Astrocyte (in vitro differentiated cells and primary cell): ENCODE results near the gene TMEM44. TPM values are rescaled to one million over a fixed set of nuclear protein-coding genes. Genes with fewer than 3 reads are reported as not detected.

ENCODE experiments used
- DNase-seq: peaks from one replicate; pipeline ENCODE4 v3.0.0-alpha.2; 2010; ENCODE audit warnings: low read depth
- FAIRE-seq: peaks from 2 replicates; lab custom pipeline; 2011; peaks lifted over from hg19 to GRCh38; lab: Jason Lieb, UNC
- H2AFZ ChIP-seq: 2 replicates; pipeline ENCODE4 v1.6.0; 2012; ENCODE audit warnings: low read depth, low read length, inconsistent platforms
- H3K27ac ChIP-seq: 2 replicates; pipeline ENCODE4 v1.5.1; 2011; ENCODE audit warnings: low read depth, low read length, inconsistent platforms
- H3K27me3 ChIP-seq: 2 replicates; pipeline ENCODE4 v1.6.0; 2011; ENCODE audit warnings: low read length, inconsistent platforms; ENCODE audit not compliant: insufficient read depth
- H3K36me3 ChIP-seq: 2 replicates; pipeline ENCODE4 v1.5.1; 2011; ENCODE audit warnings: low read length, inconsistent platforms; ENCODE audit not compliant: insufficient read depth
- H3K4me1 ChIP-seq: 2 replicates; pipeline ENCODE4 v1.5.1; 2011; ENCODE audit warnings: low read length, inconsistent platforms; ENCODE audit not compliant: insufficient read depth
- H3K4me2 ChIP-seq: 2 replicates; pipeline ENCODE4 v1.6.0; 2012; ENCODE audit warnings: low read length, inconsistent platforms
- H3K4me3 ChIP-seq: 2 replicates; pipeline ENCODE4 v1.5.1; 2011; ENCODE audit warnings: low read depth, mild to moderate bottlenecking, low read length, inconsistent platforms; ENCODE audit not compliant: insufficient read depth
- H3K79me2 ChIP-seq: 2 replicates; pipeline ENCODE4 v1.6.0; 2012; ENCODE audit warnings: mild to moderate bottlenecking, low read length, inconsistent platforms; ENCODE audit not compliant: insufficient read depth
- H3K9ac ChIP-seq: 2 replicates; pipeline ENCODE4 v1.6.0; 2012; ENCODE audit warnings: mild to moderate bottlenecking, low read length, inconsistent platforms
- H3K9me3 ChIP-seq: 2 replicates; pipeline ENCODE4 v1.5.1; 2012; ENCODE audit warnings: low read depth, mild to moderate bottlenecking, low read length, inconsistent platforms; ENCODE audit not compliant: insufficient read depth
- H4K20me1 ChIP-seq: 2 replicates; pipeline ENCODE4 v1.6.0; 2012; ENCODE audit warnings: low read length, inconsistent platforms; ENCODE audit not compliant: insufficient read depth
- H3K27ac Mint-ChIP-seq: one replicate; pipeline ENCODE4 v1.8.0; 2021; ENCODE audit warnings: mild to moderate bottlenecking, mixed read lengths; ENCODE audit not compliant: unreplicated experiment
- H3K27me3 Mint-ChIP-seq: one replicate; pipeline ENCODE4 v1.8.0; 2021; ENCODE audit warnings: low read depth, mixed read lengths; ENCODE audit not compliant: unreplicated experiment
- H3K36me3 Mint-ChIP-seq: one replicate; pipeline ENCODE4 v1.8.0; 2021; ENCODE audit warnings: low read depth, mixed read lengths; ENCODE audit not compliant: unreplicated experiment
- H3K4me1 Mint-ChIP-seq: one replicate; pipeline ENCODE4 v1.8.0; 2021; ENCODE audit warnings: low read depth, mixed read lengths; ENCODE audit not compliant: unreplicated experiment
- H3K4me3 Mint-ChIP-seq: one replicate; pipeline ENCODE4 v1.8.0; 2021; ENCODE audit warnings: mild to moderate bottlenecking, moderate library complexity, mixed read lengths; ENCODE audit not compliant: unreplicated experiment
- H3K9me3 Mint-ChIP-seq: one replicate; pipeline ENCODE4 v1.8.0; 2021; ENCODE audit warnings: mild to moderate bottlenecking, mixed read lengths; ENCODE audit not compliant: unreplicated experiment
- EZH2 ChIP-seq: IDR thresholded peaks from 2 replicates; pipeline ENCODE4 v1.6.1; 2012; ENCODE audit warnings: mild to moderate bottlenecking, low read length, inconsistent platforms; ENCODE audit not compliant: insufficient read depth
- total RNA-seq: library from RNA; stranded (reverse); gene quantifications from 2 replicates; pipeline ENCODE4 v1.2.1, GENCODE V29; 2021
- TF ChIP-seq, protein P1 (sequence below): IDR thresholded peaks from 2 replicates; pipeline ENCODE4 v1.5.1; 2011; ENCODE audit warnings: low read depth, mild to moderate bottlenecking, inconsistent platforms, low read length, moderate library complexity; ENCODE audit not compliant: insufficient read depth

Gene TMEM44
- total RNA-seq, 1 donor from 2014 or later, result 9.8 TPM

DNA sequence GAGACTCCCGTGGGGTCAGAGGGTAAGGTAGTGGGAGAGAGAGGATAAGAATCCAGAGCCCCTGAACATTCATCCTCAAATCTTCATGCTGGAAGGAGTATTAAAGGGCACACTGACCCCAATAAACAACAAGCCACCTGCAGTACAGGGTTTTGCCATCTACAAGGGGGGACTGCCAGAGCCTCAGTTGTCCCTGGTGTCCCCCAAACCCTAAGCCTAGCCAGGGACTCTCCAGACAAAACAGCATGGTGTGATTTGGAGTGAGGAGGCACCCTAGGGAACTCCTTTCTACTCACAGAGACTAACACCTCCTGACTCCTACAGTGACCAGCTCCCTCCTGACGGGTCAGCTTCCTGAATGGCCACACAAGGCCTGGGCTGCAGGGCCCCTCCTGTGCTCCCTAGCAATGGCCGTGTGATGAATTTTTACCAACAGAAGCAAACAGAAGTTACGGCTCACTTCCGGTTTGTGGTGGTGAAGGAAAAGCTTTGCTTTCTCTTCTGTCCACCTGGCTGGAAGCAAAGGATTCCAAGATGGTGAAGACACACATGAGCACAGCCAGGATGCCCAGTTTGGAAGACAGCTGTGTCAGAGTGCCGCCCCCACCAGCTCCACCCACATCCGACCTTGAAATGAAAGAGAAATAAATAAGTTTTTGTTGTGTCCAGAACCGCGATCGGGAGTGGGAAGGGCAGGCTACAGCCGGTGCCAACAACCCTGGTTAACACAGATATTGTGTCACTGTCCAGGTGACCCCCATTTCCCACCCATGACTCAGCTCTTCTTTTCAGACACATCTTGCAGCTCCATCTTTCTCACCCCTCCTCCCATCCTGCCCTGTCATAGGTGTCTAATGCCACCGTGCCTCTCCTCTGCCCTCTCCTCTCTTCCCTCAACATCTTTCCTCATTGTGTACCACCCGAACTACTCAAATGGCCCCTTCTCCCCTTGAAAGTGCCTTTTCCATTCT lies 76.8 kb downstream of the TMEM44 start:
- H3K4me3 ChIP-seq, result peak overlapping the region; percentile 18
- no peaks in the 10 kb centered on the region for H3K27me3 ChIP-seq
- Mint-ChIP-seq H3K4me3 (no peak overlapping the region), H3K36me3 (no peaks in the 10 kb centered on the region), H3K4me1 (peaks cover 14% of the 10 kb centered on the region), H3K27me3 (peaks cover 5% of the 10 kb centered on the region), H3K27ac (peak overlapping the region; percentile 1), H3K9me3 (peaks cover 4% of the 10 kb centered on the region)
- H3K79me2 ChIP-seq, result no peaks in the 10 kb centered on the region
- peak overlapping the region; percentile 62 for H3K4me2 ChIP-seq
- H3K4me1 ChIP-seq, result peaks cover 13% of the 10 kb centered on the region
- no peaks in the 10 kb centered on the region for H3K36me3 ChIP-seq
- peak; percentile 64 for DNase-seq
- TF ChIP-seq, protein P1, sequence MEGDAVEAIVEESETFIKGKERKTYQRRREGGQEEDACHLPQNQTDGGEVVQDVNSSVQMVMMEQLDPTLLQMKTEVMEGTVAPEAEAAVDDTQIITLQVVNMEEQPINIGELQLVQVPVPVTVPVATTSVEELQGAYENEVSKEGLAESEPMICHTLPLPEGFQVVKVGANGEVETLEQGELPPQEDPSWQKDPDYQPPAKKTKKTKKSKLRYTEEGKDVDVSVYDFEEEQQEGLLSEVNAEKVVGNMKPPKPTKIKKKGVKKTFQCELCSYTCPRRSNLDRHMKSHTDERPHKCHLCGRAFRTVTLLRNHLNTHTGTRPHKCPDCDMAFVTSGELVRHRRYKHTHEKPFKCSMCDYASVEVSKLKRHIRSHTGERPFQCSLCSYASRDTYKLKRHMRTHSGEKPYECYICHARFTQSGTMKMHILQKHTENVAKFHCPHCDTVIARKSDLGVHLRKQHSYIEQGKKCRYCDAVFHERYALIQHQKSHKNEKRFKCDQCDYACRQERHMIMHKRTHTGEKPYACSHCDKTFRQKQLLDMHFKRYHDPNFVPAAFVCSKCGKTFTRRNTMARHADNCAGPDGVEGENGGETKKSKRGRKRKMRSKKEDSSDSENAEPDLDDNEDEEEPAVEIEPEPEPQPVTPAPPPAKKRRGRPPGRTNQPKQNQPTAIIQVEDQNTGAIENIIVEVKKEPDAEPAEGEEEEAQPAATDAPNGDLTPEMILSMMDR, result no peak
- no peak for TF ChIP-seq EZH2
- no peaks in the 10 kb centered on the region for H4K20me1 ChIP-seq
- H3K9me3 ChIP-seq, result no peaks in the 10 kb centered on the region
- peak overlapping the region; percentile 0 for H3K27ac ChIP-seq
- H3K9ac ChIP-seq, result no peak overlapping the region
- peak overlapping the region; percentile 85 for H2AFZ ChIP-seq
- no peak for FAIRE-seq

DNA sequence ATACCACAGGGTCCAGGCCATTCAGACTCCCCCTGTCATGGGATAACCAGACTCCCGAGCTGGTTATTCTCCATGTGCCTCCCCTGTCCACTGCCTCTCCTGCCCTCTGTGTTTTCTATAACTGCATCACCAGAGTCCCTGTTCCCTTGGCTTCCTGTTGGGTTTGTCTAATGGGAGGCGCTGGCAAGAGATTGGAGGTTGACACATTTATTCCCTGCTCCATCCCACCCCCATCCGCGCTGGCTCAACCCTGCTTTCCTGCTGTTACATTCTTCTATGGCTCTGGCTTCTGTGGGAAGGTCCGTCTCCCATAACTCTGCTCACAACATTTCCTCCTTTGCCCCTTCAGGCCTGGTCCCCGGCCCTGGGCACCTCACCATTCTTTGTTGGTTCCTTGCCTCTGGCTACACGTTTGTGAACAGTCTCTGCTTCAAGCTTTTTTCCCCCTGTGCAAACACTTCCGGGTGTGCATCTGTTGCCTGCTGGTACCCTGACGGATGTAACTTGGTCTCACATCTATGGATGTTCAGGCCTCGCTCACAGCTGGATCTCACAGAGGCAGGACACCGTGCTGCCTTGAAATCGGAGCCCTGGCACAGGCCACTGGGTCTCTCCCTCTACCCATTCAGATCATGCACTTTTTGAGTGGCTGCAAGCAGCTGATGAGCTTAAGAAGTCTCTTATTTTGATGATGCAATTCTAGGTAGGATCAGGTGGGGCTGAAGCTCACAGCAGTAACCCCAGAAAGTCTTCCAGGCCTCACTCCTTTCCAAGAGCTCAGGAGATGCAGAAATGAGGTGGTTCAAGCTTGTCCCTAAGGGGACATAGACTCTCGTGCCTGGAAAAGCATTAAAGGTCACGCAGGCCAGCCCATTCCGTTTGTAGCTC lies 77.8 kb downstream of the TMEM44 start:
- Mint-ChIP-seq H3K9me3 (peaks cover 4% of the 10 kb centered on the region), H3K27ac (peak overlapping the region; percentile 30), H3K27me3 (peaks cover 5% of the 10 kb centered on the region), H3K36me3 (no peaks in the 10 kb centered on the region), H3K4me1 (peaks cover 14% of the 10 kb centered on the region), H3K4me3 (no peak overlapping the region)
- Histone ChIP-seq H3K79me2 (no peaks in the 10 kb centered on the region), H3K9ac (no peak overlapping the region), H3K27me3 (no peaks in the 10 kb centered on the region), H3K4me2 (no peak overlapping the region), H4K20me1 (no peaks in the 10 kb centered on the region), H3K36me3 (no peaks in the 10 kb centered on the region), H3K9me3 (no peaks in the 10 kb centered on the region), H3K4me3 (no peak overlapping the region), H2AFZ (peak overlapping the region; percentile 9), H3K27ac (no peak overlapping the region), H3K4me1 (peaks cover 9% of the 10 kb centered on the region)
- no peak for DNase-seq
- no peak for FAIRE-seq
- TF ChIP-seq, protein P1, result no peak
- TF ChIP-seq EZH2, result no peak
